Stimulated activated CD4-positive, alpha-beta T cell treated with anti-CD3 and anti-CD28 coated beads, Interleukin-1b, Interleukin-23, amount 100 ng/mL, for 48 hours (primary cell): Measurements from ENCODE around the gene FAM43B.
"Not testable (repeated sequence)": the region's sequence is repeated elsewhere in the genome, so short reads cannot be mapped to it uniquely, and the experiment has no call there.

Experiments
- DNase-seq: peaks from one replicate; pipeline ENCODE4 v3.0.0-alpha.2; 2020

FAM43B gene

GRCh38 chr1:20551945-20552727 lies at the start of gene FAM43B:
Gene FAM43B (plus strand): TSS chr1:20552573. CDS start chr1:20552974, 401 bp downstream.
- peak; percentile 8 for DNase-seq

- DNase-seq: no peak
These were observed 46.9 kb upstream of the FAM43B start for GRCh38 chr1:20505488-20505887.

- no peak for DNase-seq
These were observed 45.2 kb upstream of the FAM43B start for GRCh38 chr1:20507248-20507563.

GRCh38 chr1:20507564-20508410 lies 44.6 kb upstream of the FAM43B start, which contains the start of gene MUL1:
Gene MUL1 (minus strand): TSS chr1:20508151. CDS start chr1:20508024, 127 bp downstream.
- DNase-seq: peak; percentile 93

GRCh38 chr1:20508411-20508771 lies 44.0 kb upstream of the FAM43B start:
- DNase-seq: no peak

GRCh38 chr1:20511518-20512428 lies 40.6 kb upstream of the FAM43B start:
- no peak for DNase-seq

- not testable (repeated sequence) for DNase-seq
These were observed 32.6 kb upstream of the FAM43B start for GRCh38 chr1:20519609-20520262.

GRCh38 chr1:20521960-20522861 lies 30.2 kb upstream of the FAM43B start:
- peak; percentile 59 for DNase-seq

- DNase-seq: no peak
These were observed 26.1 kb upstream of the FAM43B start for GRCh38 chr1:20526267-20526666.

GRCh38 chr1:20528221-20528620 lies 24.2 kb upstream of the FAM43B start:
- DNase-seq: no peak

GRCh38 chr1:20530306-20530705 lies 22.1 kb upstream of the FAM43B start:
- no peak for DNase-seq

GRCh38 chr1:20530901-20531300 lies 21.5 kb upstream of the FAM43B start:
- DNase-seq: no peak

- DNase-seq: no peak
These were observed 18.7 kb upstream of the FAM43B start for GRCh38 chr1:20533635-20534034.

GRCh38 chr1:20534659-20535417 lies 17.5 kb upstream of the FAM43B start:
- DNase-seq: no peak

- no peak for DNase-seq
These were observed 14.1 kb upstream of the FAM43B start for GRCh38 chr1:20538227-20538626.

GRCh38 chr1:20538760-20539551 lies 13.4 kb upstream of the FAM43B start:
- no peak for DNase-seq

- no peak for DNase-seq
These were observed 12.1 kb upstream of the FAM43B start for GRCh38 chr1:20540281-20540680.

- DNase-seq: no peak
These were observed 5.7 kb upstream of the FAM43B start for GRCh38 chr1:20546637-20547036.

- no peak for DNase-seq
These were observed 1.2 kb upstream of the FAM43B start for GRCh38 chr1:20551161-20551560.
